Ovary (tissue), 3 donors: ENCODE data around the gene TMEM9.

Experiments
- POLR2A ChIP-seq: fragments of 450-650 bp; IDR thresholded peaks from one replicate; pipeline ENCODE4 v1.6.1; 2017; ENCODE audit warnings: antibody characterized with exemption, mild to moderate bottlenecking, moderate library complexity
- TF ChIP-seq, protein P1 (sequence below), 3 donors: fragments of 450-650 bp in 2 of 3; fragments of 200-600 bp in 1 of 3; IDR thresholded peaks; one replicate each; pipeline versions ENCODE4 v1.5.1 to v1.8.0; 2016 to 2022; ENCODE audit warnings: antibody characterized with exemption in 3 of 3, mild to moderate bottlenecking in 1 of 3
- donor health status: DM: no; HTN: no; CAD: no.

GRCh38 chr1:201134405-201134804, 19.9 kb downstream of the TMEM9 start:
- TF ChIP-seq, protein P1, sequence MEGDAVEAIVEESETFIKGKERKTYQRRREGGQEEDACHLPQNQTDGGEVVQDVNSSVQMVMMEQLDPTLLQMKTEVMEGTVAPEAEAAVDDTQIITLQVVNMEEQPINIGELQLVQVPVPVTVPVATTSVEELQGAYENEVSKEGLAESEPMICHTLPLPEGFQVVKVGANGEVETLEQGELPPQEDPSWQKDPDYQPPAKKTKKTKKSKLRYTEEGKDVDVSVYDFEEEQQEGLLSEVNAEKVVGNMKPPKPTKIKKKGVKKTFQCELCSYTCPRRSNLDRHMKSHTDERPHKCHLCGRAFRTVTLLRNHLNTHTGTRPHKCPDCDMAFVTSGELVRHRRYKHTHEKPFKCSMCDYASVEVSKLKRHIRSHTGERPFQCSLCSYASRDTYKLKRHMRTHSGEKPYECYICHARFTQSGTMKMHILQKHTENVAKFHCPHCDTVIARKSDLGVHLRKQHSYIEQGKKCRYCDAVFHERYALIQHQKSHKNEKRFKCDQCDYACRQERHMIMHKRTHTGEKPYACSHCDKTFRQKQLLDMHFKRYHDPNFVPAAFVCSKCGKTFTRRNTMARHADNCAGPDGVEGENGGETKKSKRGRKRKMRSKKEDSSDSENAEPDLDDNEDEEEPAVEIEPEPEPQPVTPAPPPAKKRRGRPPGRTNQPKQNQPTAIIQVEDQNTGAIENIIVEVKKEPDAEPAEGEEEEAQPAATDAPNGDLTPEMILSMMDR (IDR thresholded peaks at IDR 0.05) = no peak
- no peak for TF ChIP-seq POLR2A
